Testis (tissue), 2 donors: ENCODE results near the gene SUMO2.

Experiments
- POLR2A ChIP-seq: fragments of 450-650 bp; IDR thresholded peaks from one replicate; pipeline ENCODE4 v1.6.1; 2017; ENCODE audit warnings: antibody characterized with exemption, mild to moderate bottlenecking, moderate library complexity
- TF ChIP-seq, protein P1 (sequence below), 3 experiments: fragments of 450-650 bp in 2 of 3; fragments of 200-600 bp in 1 of 3; sonication (generic) in 1 of 3; IDR thresholded peaks; one replicate each; pipeline ENCODE4 v1.5.1; 2016 to 2019; ENCODE audit warnings: antibody characterized with exemption in 3 of 3, mild to moderate bottlenecking in 2 of 3, moderate library complexity in 1 of 3

DNA sequence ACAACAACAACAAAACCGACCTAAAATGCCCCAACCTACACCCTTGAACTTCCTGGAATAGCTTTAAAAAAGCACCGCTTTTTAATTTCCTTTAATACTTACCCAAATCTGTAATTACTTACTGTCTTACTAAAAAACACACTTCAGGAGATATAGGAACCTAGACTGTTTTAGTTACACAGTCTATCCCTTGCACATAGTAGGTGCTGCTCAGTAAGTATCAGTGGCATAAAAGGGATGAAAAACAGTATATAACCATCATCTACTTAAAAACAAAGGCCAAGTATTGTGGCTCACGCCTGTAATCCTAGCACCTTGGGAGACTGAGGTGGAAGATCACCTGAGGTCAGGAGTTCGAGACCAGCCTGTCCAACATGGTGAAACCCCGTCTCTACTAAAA, 6.1 kb downstream of the SUMO2 start:
- TF ChIP-seq, protein P1, sequence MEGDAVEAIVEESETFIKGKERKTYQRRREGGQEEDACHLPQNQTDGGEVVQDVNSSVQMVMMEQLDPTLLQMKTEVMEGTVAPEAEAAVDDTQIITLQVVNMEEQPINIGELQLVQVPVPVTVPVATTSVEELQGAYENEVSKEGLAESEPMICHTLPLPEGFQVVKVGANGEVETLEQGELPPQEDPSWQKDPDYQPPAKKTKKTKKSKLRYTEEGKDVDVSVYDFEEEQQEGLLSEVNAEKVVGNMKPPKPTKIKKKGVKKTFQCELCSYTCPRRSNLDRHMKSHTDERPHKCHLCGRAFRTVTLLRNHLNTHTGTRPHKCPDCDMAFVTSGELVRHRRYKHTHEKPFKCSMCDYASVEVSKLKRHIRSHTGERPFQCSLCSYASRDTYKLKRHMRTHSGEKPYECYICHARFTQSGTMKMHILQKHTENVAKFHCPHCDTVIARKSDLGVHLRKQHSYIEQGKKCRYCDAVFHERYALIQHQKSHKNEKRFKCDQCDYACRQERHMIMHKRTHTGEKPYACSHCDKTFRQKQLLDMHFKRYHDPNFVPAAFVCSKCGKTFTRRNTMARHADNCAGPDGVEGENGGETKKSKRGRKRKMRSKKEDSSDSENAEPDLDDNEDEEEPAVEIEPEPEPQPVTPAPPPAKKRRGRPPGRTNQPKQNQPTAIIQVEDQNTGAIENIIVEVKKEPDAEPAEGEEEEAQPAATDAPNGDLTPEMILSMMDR (IDR thresholded peaks at IDR 0.05) = no peak
- TF ChIP-seq POLR2A = no peak
